Activated CD8-positive, alpha-beta memory T cell treated with anti-CD3 and anti-CD28 coated beads, Interleukin-2, amount 50 U/mL, for 24 hours (primary cell): ENCODE results near the gene CST7.

ENCODE experiments used
- DNase-seq: peaks from one replicate; pipeline ENCODE4 v3.0.0-alpha.2; 2020; ENCODE audit errors: extremely low read depth

Gene CST7

GRCh38 chr20:25003002-25003401 is 53.9 kb downstream of the CST7 start:
- DNase-seq, result no peak

GRCh38 chr20:25005220-25005619 is 56.2 kb downstream of the CST7 start:
- DNase-seq, result no peak

GRCh38 chr20:25005661-25006060 is 56.6 kb downstream of the CST7 start:
- DNase-seq, result no peak

GRCh38 chr20:25006431-25007167 is 57.5 kb downstream of the CST7 start:
- no peak for DNase-seq

- no peak for DNase-seq
Observed at GRCh38 chr20:25007491-25008305, 58.6 kb downstream of the CST7 start.

- DNase-seq, result no peak
Observed at GRCh38 chr20:25008388-25009217, 59.5 kb downstream of the CST7 start.
